GM10266 (cell line): ENCODE results near the gene FOXK1.
"Not testable (repeated sequence)": the region's sequence is repeated elsewhere in the genome, so short reads cannot be mapped to it uniquely, and the experiment has no call there.

Experiments
- DNase-seq: peaks from one replicate; pipeline ENCODE4 v3.0.0; 2012; ENCODE audit errors: extremely low spot score
- CTCF ChIP-seq: IDR thresholded peaks from 2 replicates; pipeline ENCODE4 v1.5.1; 2012; ENCODE audit warnings: mild to moderate bottlenecking, low read depth; ENCODE audit not compliant: control insufficient read depth, insufficient read depth; ENCODE audit errors: missing control alignments

Gene FOXK1

GRCh38 chr7:4642468-4643203 is 39.5 kb upstream of the FOXK1 start:
- no peak for DNase-seq

GRCh38 chr7:4643204-4643471 is 39.0 kb upstream of the FOXK1 start:
- not testable (repeated sequence) for DNase-seq

More at GRCh38 chr7:4642468-4643203, 39.5 kb upstream of the FOXK1 start:
- TF ChIP-seq CTCF: no peak

- no peak for DNase-seq
- TF ChIP-seq CTCF: no peak
Observed at GRCh38 chr7:4645246-4645645, 36.8 kb upstream of the FOXK1 start.

GRCh38 chr7:4648111-4648510 is 34.0 kb upstream of the FOXK1 start:
- no peak for DNase-seq
- no peak for TF ChIP-seq CTCF

GRCh38 chr7:4650433-4651047 is 31.6 kb upstream of the FOXK1 start:
- DNase-seq: no peak
- TF ChIP-seq CTCF: no peak

- TF ChIP-seq CTCF: no peak
- no peak for DNase-seq
Observed at GRCh38 chr7:4653771-4654170, 28.3 kb upstream of the FOXK1 start.

GRCh38 chr7:4655311-4655710 is 26.8 kb upstream of the FOXK1 start:
- TF ChIP-seq CTCF: no peak
- no peak for DNase-seq
